ENCODE data around the gene SEMA4C.
"Not testable (repeated sequence)": the region's sequence is repeated elsewhere in the genome, so short reads cannot be mapped to it uniquely, and the experiment has no call there.

The SEMA4C gene

DNA sequence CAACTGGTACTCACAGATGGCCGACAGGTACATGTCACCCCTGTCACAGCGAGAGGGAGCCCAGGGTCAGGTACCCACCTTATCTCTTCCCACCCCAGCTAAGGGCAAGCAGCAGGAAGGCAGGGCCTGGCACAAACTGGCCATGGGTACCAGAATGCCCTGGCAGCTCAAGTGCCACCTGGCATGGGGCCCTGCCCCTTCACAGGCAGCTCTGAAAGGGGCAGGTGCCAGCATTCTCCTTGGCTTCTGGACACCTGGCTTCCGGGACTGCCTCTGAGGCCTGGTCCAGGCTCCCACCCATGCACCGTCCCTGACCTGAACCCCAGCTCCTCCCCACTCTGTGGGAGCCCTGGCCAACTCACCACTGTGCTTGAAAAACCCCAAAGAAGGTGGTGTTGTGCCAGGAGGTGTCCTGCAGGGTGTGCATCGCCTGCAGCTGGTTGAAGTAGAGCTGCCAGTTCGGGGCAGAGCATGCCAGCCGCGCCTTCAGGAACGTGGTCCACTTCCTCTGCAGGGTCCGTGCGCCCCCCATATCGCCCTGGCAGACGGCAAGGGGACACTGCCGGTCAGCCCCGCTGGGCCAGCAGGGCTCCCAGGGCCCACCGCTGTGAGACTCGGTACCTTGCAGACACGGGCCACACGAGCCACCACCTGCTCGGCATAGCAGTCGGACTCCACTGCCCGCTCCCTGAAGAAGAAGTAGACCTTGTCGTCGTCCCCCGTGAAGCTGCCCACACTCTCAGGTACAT, 5.4 kb downstream of the SEMA4C start:
- no peak for DNase-seq

DNA sequence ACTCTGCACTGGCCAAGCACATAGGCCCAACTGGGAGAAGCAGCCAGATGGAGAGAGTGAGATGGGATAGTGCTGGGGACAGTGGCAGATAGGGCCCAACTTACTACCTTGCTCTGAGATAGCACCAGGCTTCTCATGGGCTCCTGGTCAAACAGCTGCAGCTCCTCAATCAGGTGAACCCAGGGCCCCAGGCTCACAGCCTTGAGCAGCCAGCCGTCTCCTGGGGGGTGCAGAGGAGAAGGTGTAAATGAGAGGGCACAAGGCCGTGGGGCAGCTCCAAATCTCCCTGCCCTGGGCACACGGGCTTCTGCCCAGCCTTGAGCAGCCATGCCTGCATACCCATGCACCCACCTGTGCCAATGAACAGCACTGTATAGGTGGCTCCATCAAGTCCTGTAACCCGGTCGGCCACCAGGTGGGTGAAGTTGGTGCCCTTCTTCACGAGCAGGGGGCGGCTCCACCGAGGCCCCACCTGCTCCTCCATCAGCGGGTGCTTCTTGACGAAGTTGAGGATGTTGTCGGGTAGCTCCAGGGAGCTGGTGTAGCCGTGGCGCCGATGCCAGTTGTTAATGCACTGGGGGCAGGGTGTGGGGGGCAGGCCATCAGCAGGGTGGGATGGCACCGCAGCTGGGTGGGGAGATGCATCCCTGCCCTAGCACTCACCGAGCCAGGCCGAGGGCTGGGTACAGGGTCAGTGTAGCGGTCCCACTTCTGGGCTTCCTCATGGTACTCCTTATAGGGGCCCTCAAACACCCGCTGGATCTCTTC, 6.1 kb downstream of the SEMA4C start:
- DNase-seq = no peak

DNA sequence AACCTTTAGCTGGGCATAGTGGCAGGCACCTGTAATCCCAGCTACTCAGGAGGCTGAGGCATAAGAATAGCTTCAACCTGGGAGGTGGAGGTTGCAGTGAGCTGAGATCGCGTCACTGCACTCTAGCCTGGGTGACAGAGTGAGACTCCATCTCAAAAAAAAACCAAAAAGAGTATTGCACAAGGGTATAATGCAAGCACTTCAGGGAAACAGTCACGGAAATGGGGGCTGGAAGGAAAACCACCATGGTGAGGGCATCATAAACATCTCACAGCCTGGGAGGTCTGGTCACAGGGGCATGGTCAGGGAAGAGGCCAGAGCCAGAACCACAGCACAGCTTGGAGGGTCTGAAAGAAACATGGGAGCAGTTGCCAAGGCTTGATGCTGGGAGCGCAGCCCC, 6.8 kb downstream of the SEMA4C start:
- not testable (repeated sequence) for DNase-seq

DNA sequence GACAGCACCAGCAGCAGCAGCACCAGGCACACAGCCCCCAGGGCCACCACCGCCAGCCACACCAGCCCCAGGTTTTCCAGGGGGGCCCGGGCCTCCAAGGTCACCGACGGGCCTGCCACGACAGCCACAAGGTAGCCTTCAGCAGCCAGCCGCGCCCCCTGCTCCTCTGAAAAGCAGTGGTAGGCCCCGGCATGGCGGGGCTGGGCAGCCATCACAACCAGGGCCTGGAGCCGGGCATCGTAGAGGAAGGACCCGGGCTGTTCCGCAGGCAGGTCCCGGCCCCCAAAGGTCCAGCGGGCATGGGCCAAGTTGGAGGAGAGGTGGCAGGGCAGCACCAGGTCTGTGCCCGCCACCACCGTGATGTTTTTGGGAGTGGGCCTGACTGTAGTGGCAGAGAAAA, 8.8 kb downstream of the SEMA4C start:
- DNase-seq = no peak

DNA sequence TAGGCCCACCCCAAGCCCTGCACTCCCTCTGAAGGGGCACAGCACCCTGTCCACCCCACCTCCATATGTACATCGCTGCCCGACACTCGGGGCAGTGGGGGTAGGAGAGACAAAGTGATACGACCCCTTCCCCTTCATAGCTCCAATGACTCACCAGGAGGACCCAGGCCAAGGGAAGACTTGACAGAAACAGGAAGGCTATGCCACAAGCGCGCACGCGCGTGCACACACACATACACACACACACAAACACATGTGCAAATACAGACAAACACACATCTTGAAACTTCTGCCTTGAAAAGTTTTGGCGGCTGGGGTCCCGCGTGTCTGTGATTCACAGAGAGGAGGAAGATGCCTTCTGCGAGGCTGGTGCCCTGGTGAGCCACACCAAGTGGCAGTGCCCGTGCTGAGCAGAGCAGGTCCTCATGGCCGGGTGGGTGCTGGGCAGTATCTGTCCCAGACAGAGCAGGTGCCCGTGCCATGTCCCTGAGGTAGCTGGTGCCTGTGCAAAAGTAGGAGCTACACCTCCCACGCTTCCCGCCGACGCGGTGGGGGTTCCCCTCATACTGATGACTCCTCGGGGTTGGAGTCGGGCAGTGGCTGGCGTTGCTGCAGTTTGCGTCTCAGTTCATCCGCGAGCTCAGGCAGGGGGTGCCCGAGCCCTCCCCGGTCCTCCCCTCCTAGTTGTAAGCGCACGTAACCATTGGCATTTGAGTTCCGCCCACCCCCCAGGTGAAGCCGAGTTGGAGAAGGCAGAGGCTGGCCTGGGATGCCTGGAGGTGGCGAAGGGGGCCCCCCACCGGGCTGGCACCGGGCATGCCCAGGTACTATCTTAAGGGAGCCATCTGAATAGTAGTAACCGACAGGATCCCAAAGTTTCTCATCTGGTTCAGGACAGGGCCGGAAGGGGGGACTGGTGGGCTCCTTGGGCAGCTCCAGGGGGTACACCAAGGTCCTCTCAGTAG, 9.5 kb downstream of the SEMA4C start:
- no peak for DNase-seq

DNA sequence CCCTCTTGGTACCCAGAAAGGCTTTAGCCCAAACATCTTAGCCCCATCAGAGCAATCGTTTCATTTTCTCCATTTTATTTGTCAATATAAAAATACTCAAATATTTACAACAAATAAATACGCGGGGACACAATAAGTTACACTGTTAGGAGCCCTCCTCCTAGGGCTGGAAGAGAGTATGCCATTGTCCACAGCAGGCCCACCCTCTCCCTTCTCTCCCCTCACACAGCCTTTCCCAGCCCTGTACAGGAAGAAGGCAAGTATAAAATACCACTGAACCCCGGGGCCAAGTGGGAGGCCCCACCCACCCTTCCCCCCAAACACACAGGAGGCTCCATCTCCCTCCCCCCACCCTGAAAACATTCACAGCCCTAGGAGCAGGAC, 10.2 kb downstream of the SEMA4C start:
- no peak for DNase-seq

DNA sequence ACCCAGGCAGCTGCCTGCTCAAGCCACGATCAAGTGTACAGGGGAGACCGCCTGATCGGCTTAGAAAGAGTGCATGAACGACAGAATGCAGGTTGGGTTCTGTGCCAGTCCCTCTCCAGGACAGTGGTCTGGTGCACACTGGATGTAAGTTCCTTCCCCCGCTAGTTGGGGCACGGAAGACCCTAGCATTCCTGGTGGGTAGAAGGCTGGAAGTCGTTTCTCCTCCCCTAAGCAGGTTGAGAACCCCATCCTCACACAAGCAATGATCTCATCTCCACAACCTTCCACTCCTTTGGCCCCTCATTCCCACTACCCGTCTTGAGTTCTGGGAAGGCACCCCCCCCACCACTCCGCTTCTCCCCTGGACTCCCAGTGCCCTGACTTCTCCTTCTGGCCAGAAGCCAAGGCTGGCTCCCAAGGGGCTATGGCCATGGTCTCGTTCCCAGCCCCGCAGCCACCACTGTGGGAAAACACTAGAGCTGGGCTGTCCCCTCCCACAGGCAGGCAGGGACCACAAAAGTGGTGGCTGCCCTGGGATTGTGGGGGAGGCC, 10.7 kb downstream of the SEMA4C start:
- DNase-seq = peak; percentile 29

DNA sequence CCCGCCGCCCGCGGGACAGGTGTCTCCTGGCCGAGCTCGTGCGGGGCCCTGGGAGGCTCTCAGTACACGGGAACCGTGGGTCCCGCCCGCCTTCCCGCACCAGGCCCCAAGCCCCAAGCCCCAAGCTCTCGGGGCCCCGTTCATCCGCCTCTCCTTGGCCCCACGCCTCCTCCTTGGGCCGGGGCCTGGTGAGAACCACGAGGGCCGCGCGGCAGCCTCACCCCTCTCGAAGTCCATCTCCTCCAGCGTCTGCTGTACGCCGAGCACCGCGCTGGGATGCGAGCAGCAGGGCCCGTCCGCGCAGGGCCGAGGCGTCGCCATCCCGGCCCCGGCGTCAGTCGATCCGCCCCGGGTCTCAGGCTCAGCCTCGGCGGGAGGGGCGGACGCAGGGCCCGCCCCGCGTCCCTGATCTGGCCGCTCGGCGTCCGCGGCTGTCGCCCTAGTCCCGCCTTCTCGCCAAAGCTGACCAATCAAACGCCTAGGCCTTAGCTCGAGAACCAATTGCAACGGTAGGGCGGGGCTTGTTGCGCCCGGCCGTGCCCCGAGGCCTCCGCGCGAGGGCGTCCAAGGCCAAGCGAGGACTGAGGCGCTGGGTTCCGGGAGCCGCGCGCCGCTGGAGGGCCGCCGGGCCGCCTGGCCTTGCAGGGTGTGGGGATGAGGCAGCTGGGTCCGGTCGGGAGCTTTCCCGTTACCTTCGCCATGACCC, 12.1 kb downstream of the SEMA4C start, which contains the start of gene ANKRD39:
Gene ANKRD39 (minus strand): TSS at position 350 of the 706 bp plus-strand sequence. CDS start 29 bp downstream, at position 321.
- DNase-seq = peak; percentile 98

DNA sequence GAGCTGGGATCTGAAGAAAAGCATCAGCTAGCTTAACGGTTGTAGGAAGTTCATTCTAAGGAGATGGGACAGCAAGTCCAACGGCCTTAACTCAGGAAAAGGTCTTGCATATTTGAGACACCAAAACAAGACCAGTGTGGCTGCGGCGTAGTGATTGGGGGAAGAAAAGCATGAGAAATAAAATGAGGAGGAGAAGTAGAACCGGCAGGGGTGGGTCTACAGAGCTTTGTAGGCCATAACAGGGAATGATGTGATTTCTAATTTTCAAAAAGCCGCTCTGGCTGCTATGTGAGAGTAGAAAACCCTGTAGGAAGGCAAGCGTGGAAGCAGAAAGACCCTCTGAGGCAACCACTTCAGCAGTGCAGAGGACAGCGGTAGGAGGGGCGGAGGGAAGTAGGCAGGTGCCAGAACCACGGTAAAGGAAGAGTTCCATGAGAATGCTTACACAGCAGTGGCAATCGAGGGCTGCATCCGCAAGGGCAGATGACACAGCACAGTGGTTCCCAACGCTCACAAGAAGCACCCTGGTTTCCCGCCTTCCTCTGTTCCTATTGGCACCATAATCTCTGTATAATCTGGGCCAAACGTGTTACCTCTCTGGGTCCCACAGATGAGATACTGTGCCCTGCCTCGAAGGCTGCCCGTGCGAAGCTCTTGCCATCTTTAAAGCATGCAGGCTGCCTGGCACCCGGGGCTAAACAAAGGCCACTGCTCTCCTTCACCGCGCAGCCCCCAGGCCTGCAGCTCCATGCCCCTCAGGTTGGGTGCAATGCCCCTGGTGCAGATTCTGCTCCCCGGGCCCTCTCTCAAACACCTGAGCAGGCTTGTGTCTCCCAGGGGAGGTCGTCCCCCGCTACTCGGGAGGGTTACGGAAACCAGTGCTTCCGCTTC, 12.9 kb downstream of the SEMA4C start:
- DNase-seq = no peak

DNA sequence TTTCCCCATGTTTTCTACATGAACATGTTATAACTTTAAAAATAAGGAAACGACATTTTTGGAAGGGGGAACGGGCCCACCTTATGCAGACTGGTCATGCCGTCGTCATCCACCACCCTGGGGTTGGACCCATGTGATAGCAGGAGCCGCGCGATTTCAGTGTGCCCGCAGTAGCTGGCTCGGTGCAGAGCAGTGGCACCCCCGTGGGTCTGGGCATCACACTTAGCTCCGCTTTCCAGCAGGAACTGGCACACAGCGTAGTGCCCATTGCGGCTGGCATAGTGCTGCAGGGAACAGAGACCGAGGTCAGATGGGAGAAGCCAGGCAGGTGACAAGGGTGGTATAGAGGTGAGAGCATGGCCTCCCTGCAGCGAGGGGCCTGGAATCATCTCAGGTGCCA, 16.6 kb downstream of the SEMA4C start:
- DNase-seq = peak; percentile 26

DNA sequence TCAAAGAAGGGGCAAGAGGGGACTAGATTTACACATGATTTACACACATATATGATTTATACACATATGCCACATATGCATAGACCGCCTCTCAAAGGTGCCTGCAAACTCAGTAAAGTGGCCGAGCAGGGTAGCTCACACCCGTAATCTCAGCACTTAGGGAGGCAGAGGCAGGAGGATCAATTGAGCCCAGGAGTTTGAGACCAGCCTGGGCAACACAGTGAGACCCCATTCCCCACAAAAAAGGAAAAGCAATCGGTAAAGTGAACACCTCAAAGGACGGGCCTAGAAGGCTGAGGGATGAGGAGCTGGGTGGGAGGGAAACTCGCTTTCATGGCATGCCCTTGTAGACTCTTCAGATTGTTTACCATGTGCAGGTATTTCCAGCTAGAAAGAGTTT, 17.2 kb downstream of the SEMA4C start:
- DNase-seq = no peak

DNA sequence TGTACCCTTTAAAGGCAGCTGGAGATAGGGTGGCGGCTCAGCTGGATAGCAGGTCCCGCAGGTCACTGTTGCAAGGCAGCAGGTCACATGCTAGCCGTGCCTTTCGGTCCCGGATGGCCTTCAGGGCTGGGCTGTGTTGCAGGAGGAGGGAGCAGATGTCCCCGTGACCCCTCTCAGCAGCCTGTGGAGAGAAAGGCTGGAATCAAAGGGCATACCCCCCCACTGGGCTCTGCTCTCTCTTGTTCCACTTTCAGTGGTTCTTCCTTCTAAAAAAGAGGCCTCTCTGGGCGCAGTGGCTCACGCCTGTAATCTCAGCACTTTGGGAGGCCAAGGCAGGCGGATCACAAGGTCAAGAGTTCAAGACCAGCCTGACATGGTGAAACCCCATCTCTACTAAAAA, 21.6 kb downstream of the SEMA4C start:
- no peak for DNase-seq

DNA sequence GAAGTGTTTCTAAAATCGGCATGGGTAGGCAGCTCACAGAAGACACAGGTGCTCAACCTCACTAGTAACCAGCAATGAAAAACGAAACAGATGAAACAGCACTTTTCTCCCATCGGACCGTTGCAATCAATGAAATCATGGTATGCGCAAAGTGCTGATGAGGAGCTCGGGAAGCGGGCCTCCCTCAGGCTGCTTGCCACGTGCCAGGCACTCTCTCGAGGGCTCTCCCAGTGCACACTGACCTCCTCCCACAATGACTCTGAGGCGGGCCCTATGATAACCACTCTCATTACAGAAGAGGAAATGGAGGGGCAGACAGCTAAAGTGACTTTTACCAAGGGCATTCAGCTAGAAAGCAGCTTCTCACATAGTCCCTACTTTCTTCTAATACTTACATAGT, 22.3 kb downstream of the SEMA4C start:
- DNase-seq = no peak

DNA sequence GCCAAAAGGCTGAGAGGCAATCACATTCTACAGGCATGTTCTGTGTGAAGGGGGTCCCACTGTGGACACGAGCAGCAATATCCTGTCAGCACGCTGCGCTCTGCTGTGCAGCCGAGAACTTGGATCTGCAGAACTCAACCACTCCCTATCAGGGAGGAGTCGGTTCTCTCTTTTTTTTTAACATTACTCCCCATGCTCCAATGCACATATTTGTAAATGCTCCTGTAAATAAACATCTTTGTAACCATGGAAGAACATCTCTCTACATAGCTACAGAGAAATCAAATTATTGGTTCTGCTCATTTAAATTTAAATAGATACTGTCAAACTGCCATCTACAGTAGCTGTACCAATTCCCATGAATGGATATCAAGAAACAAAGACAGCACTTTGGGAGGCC, 23.1 kb downstream of the SEMA4C start:
- DNase-seq = no peak

DNA sequence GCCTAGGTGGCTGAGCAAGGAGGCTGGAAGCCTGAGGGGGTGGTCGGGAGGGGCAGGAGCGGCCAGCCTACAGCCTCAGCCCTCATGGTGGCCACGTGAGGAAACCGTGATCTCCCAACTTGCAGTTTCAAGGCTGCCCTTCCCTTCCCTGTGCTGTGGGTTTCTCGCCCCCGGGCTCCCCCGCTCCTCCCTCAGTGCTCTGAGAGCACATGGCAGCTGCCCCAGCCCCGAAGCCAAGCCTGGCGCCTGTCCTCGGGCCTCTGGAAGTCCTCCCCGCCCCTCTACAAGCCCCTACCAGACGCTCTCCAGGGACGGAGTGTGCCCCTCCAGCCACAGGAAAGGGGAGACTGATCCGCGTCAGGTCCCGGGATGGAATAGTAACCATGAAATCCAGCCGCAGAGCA, 25.5 kb downstream of the SEMA4C start:
- DNase-seq = no peak

DNA sequence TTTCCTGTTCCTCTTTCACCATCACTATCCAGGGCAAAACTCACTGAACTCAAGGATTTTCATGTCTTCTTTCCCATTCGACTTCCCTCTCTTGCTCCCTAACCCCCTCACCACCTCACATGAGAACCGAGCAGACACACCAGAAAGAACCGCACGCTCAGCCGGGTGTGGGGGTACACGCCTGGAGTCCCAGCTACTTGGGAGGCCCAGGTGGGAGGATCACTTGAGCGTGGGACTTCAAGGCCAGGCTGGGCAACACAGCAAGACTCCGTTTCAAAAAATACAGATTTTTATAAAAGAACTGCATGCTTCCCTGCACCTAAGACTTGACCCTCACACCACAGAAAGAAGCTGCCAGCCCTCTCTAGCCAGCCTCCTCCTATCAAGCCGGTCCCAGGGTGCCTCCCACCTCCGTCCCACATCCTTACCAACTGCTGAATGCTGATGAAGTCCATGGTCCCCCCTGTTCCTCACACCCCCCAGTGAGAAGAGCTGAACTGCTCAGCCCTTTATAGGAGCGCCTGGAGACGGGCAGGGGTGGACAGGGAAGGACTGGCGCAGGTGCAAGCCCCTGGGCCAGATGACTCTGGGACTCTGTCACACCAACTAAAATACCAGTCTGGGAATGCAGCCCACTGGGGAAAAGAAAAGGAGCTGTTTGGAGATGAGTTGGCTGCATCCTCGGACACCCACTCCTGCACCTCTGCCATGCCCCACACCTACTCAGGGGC, 26.2 kb downstream of the SEMA4C start, which contains the start of gene ANKRD23:
Gene ANKRD23 (minus strand): TSS at position 484 of the 731 bp plus-strand sequence. CDS start 29 bp downstream, at position 455.
- DNase-seq = no peak

DNA sequence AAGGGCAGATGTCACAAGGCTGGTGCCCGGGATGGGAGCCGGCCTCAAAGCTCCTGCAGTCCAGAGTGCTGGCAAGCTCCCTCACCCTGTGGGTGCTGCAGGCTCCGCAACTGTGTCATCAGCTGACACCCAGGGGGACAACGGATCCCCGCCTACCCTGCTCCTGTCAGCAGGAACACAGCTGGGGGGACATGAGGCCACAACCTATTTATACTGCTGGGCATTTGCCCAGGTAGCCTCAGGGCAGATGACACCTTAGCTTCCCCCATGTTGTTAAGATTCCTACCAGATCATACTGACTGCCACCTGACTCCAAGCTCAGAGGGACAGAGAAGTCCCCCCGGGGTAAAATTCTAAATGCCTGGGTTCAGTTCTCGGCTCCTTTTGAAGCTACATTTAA, 27.3 kb downstream of the SEMA4C start:
- DNase-seq = no peak

DNA sequence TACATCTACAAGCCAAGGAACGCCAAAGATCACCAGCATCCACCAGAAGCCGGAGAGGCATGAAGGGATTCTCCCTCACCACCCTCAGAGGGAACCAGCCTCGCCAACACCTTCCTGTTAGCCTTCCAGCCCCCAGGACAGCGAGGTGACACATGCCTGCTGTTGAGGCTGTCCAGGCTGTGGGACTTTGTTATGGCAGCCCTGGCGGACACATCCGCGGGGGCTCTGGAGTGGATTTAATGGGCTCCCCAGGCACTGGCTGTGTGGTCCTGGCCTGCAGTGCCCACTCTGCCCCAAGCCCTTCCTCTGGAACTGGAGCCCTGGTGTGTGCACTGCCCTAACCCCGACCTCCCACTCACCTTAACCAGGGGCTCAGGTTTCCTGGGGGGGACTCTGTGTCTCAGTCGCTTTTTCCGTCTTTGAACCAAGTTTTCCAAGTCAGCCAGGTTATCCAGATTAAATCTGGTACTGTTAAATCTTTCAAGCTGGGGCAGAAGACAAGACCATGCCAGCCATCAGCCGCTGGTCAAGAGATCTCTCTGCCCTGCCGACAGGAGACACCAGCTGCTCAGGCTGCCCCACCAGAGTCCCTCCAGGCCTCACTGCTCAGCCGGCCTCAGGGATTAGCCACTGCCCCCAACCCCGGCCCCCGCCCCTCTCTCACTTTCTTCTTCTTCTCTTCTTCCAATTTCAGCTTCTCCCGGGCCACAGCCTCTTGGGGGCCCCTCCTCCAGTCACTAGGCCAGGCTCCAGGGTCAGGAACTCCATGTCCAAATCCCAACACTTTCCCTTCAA, 28.0 kb downstream of the SEMA4C start:
- no peak for DNase-seq

Data from activated CD4-positive, CD25-positive, alpha-beta regulatory T cell treated with anti-CD3 and anti-CD28 coated beads, Interleukin-2, amount 50 U/mL, for 72 hours (primary cell).